T-helper 1 cell treated with Interleukin-12 subunit alpha and Interleukin-12 subunit beta and Interleukin-4 antibody, amounts not matched to agents 30 μg/mL and 1 μg/mL, for 36 hours (primary cell): ENCODE measurements around the gene MALRD1.

Experiments used
- H3K27ac Mint-ChIP-seq: one replicate; pipeline ENCODE4 v1.8.0; 2021; ENCODE audit warnings: mild to moderate bottlenecking, mixed read lengths
- H3K27me3 Mint-ChIP-seq: one replicate; pipeline ENCODE4 v1.8.0; 2021; ENCODE audit warnings: low read depth, mixed read lengths
- H3K36me3 Mint-ChIP-seq: one replicate; pipeline ENCODE4 v1.8.0; 2021; ENCODE audit warnings: low read depth, mixed read lengths
- H3K4me1 Mint-ChIP-seq: one replicate; pipeline ENCODE4 v1.8.0; 2021; ENCODE audit warnings: low read depth, mixed read lengths
- H3K4me3 Mint-ChIP-seq: one replicate; pipeline ENCODE4 v1.8.0; 2021; ENCODE audit warnings: mild to moderate bottlenecking, moderate library complexity, mixed read lengths
- H3K9me3 Mint-ChIP-seq: one replicate; pipeline ENCODE4 v1.8.0; 2021; ENCODE audit warnings: mixed read lengths

The MALRD1 gene

GRCh38 chr10:19541299-19541698 lies 492.7 kb downstream of the MALRD1 start:
- Mint-ChIP-seq H3K27ac (no peak overlapping the region), H3K27me3 (no peaks in the 10 kb centered on the region), H3K4me1 (no peaks in the 10 kb centered on the region), H3K9me3 (no peaks in the 10 kb centered on the region), H3K36me3 (no peaks in the 10 kb centered on the region), H3K4me3 (no peak overlapping the region)

GRCh38 chr10:19546224-19546623 lies 497.6 kb downstream of the MALRD1 start:
- no peaks in the 10 kb centered on the region for H3K4me1 Mint-ChIP-seq
- H3K27ac Mint-ChIP-seq = no peak overlapping the region
- H3K27me3 Mint-ChIP-seq = no peaks in the 10 kb centered on the region
- H3K4me3 Mint-ChIP-seq = no peak overlapping the region
- H3K36me3 Mint-ChIP-seq = no peaks in the 10 kb centered on the region
- H3K9me3 Mint-ChIP-seq = peaks cover 6% of the 10 kb centered on the region

GRCh38 chr10:19549503-19549902 lies 500.9 kb downstream of the MALRD1 start:
- H3K36me3 Mint-ChIP-seq = no peaks in the 10 kb centered on the region
- H3K27ac Mint-ChIP-seq = no peak overlapping the region
- H3K4me1 Mint-ChIP-seq = no peaks in the 10 kb centered on the region
- H3K27me3 Mint-ChIP-seq = no peaks in the 10 kb centered on the region
- H3K4me3 Mint-ChIP-seq = no peak overlapping the region
- H3K9me3 Mint-ChIP-seq = peaks cover 6% of the 10 kb centered on the region

- Mint-ChIP-seq H3K4me1 (no peaks in the 10 kb centered on the region), H3K36me3 (no peaks in the 10 kb centered on the region), H3K27me3 (no peaks in the 10 kb centered on the region), H3K27ac (no peak overlapping the region), H3K4me3 (no peak overlapping the region), H3K9me3 (no peaks in the 10 kb centered on the region)
Measured at GRCh38 chr10:19556666-19557065, 508.1 kb downstream of the MALRD1 start.

GRCh38 chr10:19561181-19561580 lies 512.6 kb downstream of the MALRD1 start:
- no peaks in the 10 kb centered on the region for H3K36me3 Mint-ChIP-seq
- H3K27ac Mint-ChIP-seq = no peak overlapping the region
- no peaks in the 10 kb centered on the region for H3K4me1 Mint-ChIP-seq
- no peak overlapping the region for H3K4me3 Mint-ChIP-seq
- H3K9me3 Mint-ChIP-seq = peaks cover 3% of the 10 kb centered on the region
- H3K27me3 Mint-ChIP-seq = no peaks in the 10 kb centered on the region

GRCh38 chr10:19563388-19564141 lies 515.0 kb downstream of the MALRD1 start:
- no peaks in the 10 kb centered on the region for H3K4me1 Mint-ChIP-seq

GRCh38 chr10:19570120-19570519 lies 521.5 kb downstream of the MALRD1 start:
- Mint-ChIP-seq H3K4me1 (no peaks in the 10 kb centered on the region), H3K9me3 (peaks cover 4% of the 10 kb centered on the region), H3K27me3 (no peaks in the 10 kb centered on the region), H3K27ac (no peak overlapping the region), H3K4me3 (no peak overlapping the region), H3K36me3 (no peaks in the 10 kb centered on the region)

More at GRCh38 chr10:19563388-19564141, 515.0 kb downstream of the MALRD1 start:
- H3K27me3 Mint-ChIP-seq = no peaks in the 10 kb centered on the region
- no peaks in the 10 kb centered on the region for H3K36me3 Mint-ChIP-seq
- H3K27ac Mint-ChIP-seq = no peak overlapping the region
- H3K4me3 Mint-ChIP-seq = no peak overlapping the region
- H3K9me3 Mint-ChIP-seq = peaks cover 3% of the 10 kb centered on the region

- Mint-ChIP-seq H3K9me3 (peaks cover 4% of the 10 kb centered on the region), H3K4me1 (no peaks in the 10 kb centered on the region), H3K27me3 (no peaks in the 10 kb centered on the region)
Measured at GRCh38 chr10:19570991-19571390, 522.4 kb downstream of the MALRD1 start.

GRCh38 chr10:19572056-19572455 lies 523.5 kb downstream of the MALRD1 start:
- Mint-ChIP-seq H3K27ac (no peak overlapping the region), H3K27me3 (no peaks in the 10 kb centered on the region), H3K9me3 (peaks cover 4% of the 10 kb centered on the region), H3K36me3 (no peaks in the 10 kb centered on the region), H3K4me1 (no peaks in the 10 kb centered on the region), H3K4me3 (no peak overlapping the region)

More at GRCh38 chr10:19570991-19571390, 522.4 kb downstream of the MALRD1 start:
- Mint-ChIP-seq H3K4me3 (no peak overlapping the region), H3K36me3 (no peaks in the 10 kb centered on the region), H3K27ac (no peak overlapping the region)

GRCh38 chr10:19576576-19576975 lies 528.0 kb downstream of the MALRD1 start:
- Mint-ChIP-seq H3K4me3 (no peak overlapping the region), H3K36me3 (no peaks in the 10 kb centered on the region), H3K9me3 (peaks cover 12% of the 10 kb centered on the region), H3K27ac (no peak overlapping the region), H3K4me1 (no peaks in the 10 kb centered on the region), H3K27me3 (no peaks in the 10 kb centered on the region)

GRCh38 chr10:19577381-19577780 lies 528.8 kb downstream of the MALRD1 start:
- no peaks in the 10 kb centered on the region for H3K36me3 Mint-ChIP-seq
- H3K4me3 Mint-ChIP-seq = no peak overlapping the region
- peaks cover 8% of the 10 kb centered on the region for H3K9me3 Mint-ChIP-seq
- H3K27me3 Mint-ChIP-seq = no peaks in the 10 kb centered on the region
- no peak overlapping the region for H3K27ac Mint-ChIP-seq
- no peaks in the 10 kb centered on the region for H3K4me1 Mint-ChIP-seq

GRCh38 chr10:19577807-19578206 lies 529.2 kb downstream of the MALRD1 start:
- H3K36me3 Mint-ChIP-seq = no peaks in the 10 kb centered on the region
- H3K4me3 Mint-ChIP-seq = no peak overlapping the region
- H3K9me3 Mint-ChIP-seq = peaks cover 8% of the 10 kb centered on the region

GRCh38 chr10:19578571-19578970 lies 530.0 kb downstream of the MALRD1 start:
- no peak overlapping the region for H3K4me3 Mint-ChIP-seq

More at GRCh38 chr10:19577807-19578206, 529.2 kb downstream of the MALRD1 start:
- Mint-ChIP-seq H3K4me1 (no peaks in the 10 kb centered on the region), H3K27ac (no peak overlapping the region), H3K27me3 (no peaks in the 10 kb centered on the region)

GRCh38 chr10:19579761-19580545 lies 531.4 kb downstream of the MALRD1 start:
- Mint-ChIP-seq H3K36me3 (no peaks in the 10 kb centered on the region), H3K4me1 (no peaks in the 10 kb centered on the region), H3K9me3 (peaks cover 14% of the 10 kb centered on the region), H3K27ac (no peak overlapping the region), H3K27me3 (no peaks in the 10 kb centered on the region), H3K4me3 (no peak overlapping the region)

More at GRCh38 chr10:19578571-19578970, 530.0 kb downstream of the MALRD1 start:
- Mint-ChIP-seq H3K4me1 (no peaks in the 10 kb centered on the region), H3K9me3 (peaks cover 8% of the 10 kb centered on the region), H3K27ac (no peak overlapping the region), H3K27me3 (no peaks in the 10 kb centered on the region), H3K36me3 (no peaks in the 10 kb centered on the region)

GRCh38 chr10:19580691-19581090 lies 532.1 kb downstream of the MALRD1 start:
- Mint-ChIP-seq H3K27me3 (no peaks in the 10 kb centered on the region), H3K36me3 (no peaks in the 10 kb centered on the region), H3K4me3 (no peak overlapping the region), H3K27ac (no peak overlapping the region), H3K9me3 (peaks cover 14% of the 10 kb centered on the region), H3K4me1 (no peaks in the 10 kb centered on the region)
